C4-2B (cell line): ENCODE results near the gene DHRS9.

Experiments used
- CTCF ChIP-seq: fragments of 450-650 bp; conservative IDR thresholded peaks from 2 replicates; pipeline ENCODE4 v1.5.1; 2017; ENCODE audit warnings: mild to moderate bottlenecking
- ZFX ChIP-seq: fragments of 450-650 bp; IDR thresholded peaks from 2 replicates; pipeline ENCODE4 v1.6.1; 2017

DNA sequence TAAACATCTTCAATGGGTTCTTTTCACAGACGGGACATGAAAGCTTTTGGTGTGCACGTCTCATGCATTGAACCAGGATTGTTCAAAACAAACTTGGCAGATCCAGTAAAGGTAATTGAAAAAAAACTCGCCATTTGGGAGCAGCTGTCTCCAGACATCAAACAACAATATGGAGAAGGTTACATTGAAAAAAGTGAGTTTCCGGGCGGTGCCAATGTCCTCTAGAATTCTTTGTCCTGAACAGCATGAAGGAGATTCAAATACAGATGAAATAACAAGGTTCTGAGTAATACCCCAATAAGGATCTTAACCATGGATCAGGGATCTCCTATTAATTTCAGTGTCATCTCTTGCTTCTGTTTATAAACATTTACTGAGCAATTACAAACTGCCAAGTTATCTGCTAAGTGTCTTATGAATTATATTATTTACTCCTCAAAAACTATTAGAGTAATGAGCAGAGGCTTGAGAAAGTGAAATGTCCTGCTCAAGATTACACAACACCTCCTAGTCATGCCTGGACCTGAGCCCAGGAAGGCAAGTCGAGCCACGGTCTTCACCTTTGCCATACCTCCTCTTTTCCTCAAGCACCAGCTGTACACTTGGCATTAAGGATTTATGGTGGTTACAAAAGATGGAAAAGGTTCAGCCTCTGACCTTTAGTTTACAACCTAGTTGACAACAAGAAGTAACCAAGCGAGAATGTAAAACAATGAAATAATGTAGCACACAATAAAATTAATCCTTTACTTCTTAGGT, 22.6 kb downstream of the DHRS9 start:
- no peak for TF ChIP-seq CTCF
- no peak for TF ChIP-seq ZFX
